ENCODE data around the gene KLHL8.
A peak's percentile ranks its signal among the peaks of the same experiment; 100 is the strongest.

The KLHL8 gene

DNA sequence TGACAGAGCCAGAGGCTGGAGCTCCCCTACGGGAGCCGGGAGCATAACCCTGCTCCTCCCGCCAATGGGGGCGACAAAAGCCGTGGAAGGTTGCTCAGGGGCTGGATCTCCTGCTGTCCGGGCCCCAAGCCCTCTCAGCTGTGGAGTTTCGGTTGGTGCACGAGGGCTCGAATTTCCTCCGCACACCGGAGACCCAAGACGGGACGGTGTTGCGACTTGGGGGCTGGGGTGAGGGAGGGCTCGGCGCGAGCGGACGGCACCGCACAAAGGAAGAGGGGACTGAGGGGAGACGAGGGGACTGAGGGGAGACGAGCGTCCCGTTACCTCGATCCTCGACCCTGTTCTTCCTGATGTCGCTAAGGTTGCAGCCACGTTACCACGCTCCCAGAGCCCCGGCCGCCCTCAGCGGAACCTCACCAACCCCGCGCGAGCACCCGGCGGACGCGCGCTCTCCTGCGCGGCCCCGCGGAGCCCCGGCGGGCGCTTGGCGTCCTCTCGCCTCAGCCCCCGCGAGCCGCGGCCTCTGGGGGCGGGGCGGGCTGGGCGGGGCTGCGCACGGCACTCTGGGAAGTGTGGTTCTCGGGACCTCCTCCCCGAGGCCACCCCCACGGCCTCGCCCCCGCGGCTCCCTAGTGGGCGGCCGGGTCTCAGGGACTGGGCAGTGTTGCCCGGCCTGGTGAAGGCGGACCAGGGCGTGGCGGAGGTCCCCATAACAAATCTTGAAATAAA is at the start of gene KLHL8:
Gene KLHL8 (minus strand): TSS at position 525 of the 729 bp plus-strand sequence. CDS start 25,079 bp downstream, outside the sequence.
- peak; percentile 84 to 86 for DNase-seq

GRCh38 chr4:87270144-87270543 is 49.7 kb upstream of the KLHL8 start:
- DNase-seq = peak in 1 of 2 experiments; percentile 53

- no peak for DNase-seq
Observed at GRCh38 chr4:87268411-87268810, 48.0 kb upstream of the KLHL8 start.

- no peak for DNase-seq
Observed at GRCh38 chr4:87266986-87267385, 46.6 kb upstream of the KLHL8 start.

GRCh38 chr4:87262886-87263285 is 42.5 kb upstream of the KLHL8 start:
- no peak for DNase-seq

GRCh38 chr4:87260477-87260876 is 40.1 kb upstream of the KLHL8 start:
- DNase-seq = no peak

DNA sequence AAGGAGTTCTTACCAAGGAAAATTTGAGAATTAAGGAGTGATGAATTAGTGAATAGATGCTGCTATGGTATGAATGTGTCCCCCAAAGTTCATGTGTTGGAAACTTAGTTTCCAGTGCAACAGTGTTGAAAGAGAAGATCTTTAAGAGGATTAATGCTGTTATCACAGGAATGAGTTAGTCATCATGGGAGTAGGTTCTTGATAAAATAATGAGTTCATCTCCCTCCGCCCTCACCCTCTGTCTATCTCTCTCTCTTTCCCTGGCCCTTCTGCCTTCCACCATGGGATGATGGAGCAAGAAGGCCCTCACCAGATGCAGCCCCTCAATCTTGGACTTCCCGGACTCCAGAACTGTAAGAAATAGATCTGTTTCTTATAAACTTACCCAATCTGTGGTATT is 38.3 kb upstream of the KLHL8 start:
- no peak for DNase-seq

GRCh38 chr4:87257523-87257922 is 37.1 kb upstream of the KLHL8 start:
- peak; percentile 11 to 20 for DNase-seq

DNA sequence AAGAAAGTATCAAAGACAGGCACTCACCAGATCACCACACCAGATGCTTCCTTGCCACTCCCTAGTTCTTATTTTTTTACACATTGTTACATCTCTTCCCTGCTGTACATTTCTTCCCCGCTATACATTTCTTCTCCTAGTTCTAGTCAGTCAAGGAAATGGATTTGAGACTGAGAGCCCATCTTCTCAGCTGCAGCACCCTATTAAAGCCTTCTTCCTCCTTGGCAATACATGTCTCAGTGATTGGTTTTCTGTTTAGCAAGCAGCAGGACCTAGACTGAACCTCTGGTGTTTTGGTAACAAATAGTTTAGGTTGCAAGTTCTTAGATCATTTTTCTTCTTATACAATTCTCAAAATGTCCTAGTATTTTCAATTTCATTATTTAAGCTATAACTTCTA is 35.3 kb upstream of the KLHL8 start:
- no peak for DNase-seq

DNA sequence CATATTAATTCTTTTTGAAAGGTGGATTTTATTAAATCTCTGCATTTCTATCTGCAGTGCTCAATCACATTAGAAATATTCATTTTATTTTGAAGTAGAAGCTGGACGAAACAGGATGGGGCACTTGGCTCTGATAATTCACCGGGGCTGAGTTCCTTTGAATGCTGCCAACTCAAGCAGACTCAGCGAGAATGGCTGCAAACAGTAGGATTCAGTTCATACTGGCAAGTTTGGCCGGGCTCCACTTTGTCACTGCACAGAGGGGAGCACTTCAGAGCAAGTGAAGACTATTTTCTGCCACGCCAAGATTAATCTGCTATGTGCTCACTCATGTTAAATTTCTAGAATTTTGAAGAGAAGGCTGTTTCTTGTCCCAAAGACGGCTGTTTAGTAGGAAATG is 30.7 kb upstream of the KLHL8 start:
- DNase-seq = no peak

DNA sequence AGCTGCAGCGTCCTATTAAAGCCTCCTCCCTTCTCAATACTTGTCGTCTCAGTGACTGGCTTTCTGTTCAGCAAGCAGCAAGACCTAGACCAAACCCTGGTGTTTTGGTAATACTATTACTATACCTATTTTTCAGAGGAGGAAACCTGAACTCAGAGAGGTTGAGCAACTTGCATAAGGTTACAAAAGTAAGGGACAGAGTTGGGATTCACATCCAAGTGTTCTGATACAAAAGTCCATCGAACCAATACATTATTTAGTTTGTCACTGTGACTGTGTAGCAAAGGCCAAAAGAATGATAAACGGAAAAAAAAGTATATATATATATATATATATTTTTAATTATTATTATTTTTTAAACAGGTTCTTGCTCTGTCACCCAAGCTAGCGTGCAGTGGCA is 29.9 kb upstream of the KLHL8 start:
- DNase-seq = no peak

DNA sequence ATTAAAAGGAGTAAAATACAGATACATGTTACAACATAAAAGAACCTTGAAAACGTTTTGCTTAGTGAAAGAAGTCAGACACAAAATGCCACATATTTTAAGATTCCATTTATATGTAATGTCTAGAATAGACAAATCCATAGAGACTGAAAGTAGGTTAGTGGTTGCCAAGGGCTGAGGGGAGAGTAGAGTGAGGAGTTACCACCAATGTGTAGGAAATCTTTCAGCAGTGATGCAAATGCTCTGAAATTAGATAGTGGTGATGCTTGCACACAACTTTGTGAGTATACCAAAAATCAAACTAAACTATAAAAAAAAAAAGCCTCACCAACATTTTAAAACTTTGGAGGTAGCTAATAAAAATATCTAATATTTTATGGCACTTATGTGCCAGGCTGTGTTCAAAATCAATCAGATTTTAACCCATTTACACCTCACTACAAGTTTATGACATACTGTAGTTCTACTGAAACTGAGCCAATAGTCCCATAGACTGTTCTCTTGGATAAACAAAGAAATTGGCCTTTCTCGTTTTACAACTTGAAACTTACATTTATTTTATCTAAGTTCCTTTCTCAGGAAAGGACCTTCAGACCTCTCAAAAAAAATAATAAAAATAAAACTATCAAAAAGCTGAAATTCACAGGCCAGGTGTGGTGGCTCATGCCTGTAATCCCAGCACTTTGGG is 29.1 kb upstream of the KLHL8 start:
- DNase-seq = no peak

GRCh38 chr4:87243426-87244053 is 23.1 kb upstream of the KLHL8 start:
- no peak for DNase-seq

GRCh38 chr4:87241336-87241735 is 20.9 kb upstream of the KLHL8 start:
- no peak for DNase-seq

- no peak for DNase-seq
Observed at GRCh38 chr4:87240341-87240740, 19.9 kb upstream of the KLHL8 start.

DNA sequence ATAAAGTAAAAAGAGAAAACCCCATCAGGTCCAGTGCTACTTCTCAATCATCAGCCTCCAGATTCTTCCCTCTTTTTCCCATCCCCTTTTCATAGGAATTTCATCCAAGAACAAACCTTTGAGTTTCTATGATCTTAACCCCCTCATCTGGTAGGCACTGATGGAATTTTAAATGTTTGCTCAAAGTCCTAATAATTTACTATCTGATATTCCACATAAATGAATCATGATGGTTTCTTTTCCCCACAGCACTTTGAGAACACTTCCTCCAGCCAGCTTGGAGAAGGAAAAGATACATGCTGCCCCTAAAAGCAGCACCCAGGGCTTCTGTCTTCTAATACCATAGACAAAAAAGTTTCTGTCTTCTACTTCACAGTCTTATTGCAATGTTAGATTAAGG is 19.4 kb upstream of the KLHL8 start:
- no peak for DNase-seq

DNA sequence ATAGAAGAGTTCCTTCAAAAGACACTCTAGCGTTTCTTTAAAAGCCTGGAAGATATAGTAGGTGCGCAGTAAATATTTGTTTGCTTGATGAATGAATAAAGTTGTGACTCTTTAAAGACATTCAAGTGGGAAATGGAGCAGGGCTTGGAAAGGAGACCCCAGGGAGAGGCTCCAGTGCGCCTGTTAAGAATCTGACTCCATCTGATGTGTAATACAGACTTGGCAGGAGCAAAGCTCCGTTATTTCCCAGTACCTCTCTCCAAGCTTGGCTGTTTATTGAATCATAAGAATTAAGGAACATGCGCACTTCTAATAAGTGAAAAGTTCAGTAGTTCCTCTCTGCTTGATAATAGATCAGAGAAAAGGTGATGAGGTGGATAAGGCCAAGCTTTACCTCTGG is 18.8 kb upstream of the KLHL8 start:
- no peak for DNase-seq

GRCh38 chr4:87236861-87237260 is 16.4 kb upstream of the KLHL8 start:
- DNase-seq = no peak

DNA sequence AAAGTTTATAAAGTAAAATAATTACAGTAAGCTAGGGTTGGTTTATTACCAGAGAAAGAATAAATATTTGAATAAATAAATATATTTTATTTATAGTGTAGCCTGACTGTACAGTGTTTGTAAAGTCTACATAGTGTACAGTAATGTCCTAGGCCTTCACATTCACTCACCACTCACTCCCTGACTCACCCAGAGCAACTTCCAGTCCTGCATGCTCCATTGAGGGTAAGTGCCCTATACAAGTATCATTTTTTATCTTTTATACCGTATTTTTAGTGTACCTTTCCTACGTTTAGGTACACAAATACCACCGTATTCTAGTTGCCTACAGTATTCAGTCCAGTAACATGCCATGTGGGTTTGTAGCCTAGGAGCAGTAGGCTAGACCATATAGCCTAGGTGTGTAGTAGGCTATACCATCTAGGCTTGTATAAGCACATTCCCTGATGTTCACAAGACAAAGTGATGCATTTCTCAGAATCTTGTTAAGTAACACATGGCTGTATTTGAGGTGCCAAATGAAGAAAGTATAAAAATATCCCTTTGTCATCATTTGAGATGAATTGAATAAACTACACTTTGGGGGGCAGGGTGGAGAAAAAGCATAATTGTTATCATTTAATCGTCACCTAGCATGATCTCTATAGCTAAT is 14.7 kb upstream of the KLHL8 start:
- DNase-seq = no peak

DNA sequence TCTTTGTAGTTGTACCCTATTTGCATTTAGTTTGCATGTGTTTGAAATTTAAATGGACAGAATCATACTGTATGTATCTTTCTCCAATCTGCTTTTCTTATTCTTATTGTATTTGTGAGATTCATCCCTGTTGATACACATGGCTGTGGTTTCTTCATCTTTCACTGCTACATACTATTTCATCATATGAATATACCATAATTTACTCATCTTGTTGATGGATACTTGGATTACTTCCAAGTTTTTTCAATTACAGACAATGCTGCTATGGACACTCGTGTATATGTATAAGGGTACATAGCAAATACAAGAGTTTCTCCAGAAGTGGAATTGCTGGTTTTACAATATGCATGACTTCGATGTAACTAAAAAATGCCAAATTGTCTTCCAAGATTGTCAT is 11.8 kb upstream of the KLHL8 start:
- no peak for DNase-seq

- no peak for DNase-seq
Observed at GRCh38 chr4:87230806-87231205, 10.4 kb upstream of the KLHL8 start.

DNA sequence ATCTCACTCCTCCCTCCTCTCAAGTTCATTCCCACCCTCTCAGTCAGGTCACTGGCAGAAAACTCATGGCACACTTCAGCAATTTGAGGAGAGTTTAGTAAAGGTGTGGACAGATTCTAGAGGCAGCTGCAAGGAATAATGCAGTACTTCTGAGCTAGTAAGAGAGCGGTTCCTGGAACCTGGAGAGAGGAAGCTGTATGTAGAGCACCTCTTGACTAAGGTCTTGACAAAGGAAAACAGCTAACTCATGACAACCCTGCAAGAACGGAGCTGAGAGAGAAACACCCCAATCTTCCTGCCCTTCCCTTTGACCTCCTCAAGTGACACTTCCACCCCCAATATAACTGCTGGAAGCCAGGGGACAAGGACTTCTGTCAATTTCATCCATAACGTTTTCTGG is 9.6 kb upstream of the KLHL8 start:
- no peak for DNase-seq

- no peak for DNase-seq
Observed at GRCh38 chr4:87228262-87228860, 7.9 kb upstream of the KLHL8 start.

All from NCI-H1930 (cell line).